ENCODE data around the gene AMACR. TPM values are rescaled to one million over a fixed set of nuclear protein-coding genes. Genes with fewer than 3 reads are reported as not detected.

AMACR gene
- total and polyA plus RNA-seq, 2 of the 8 experiments (the other 6 are each of a cell fraction or from before 2014, with no cell fraction given) = 9.1 to 12.6 TPM

GRCh38 chr5:34028349-34028748 is 20.5 kb upstream of the AMACR start (continued):
- TF ChIP-seq POU5F1 (IDR thresholded peaks at IDR 0.05; ENCODE audit: low read depth, low read length) = no peak

All from H1 (cell line).